B cell (primary cell): ENCODE data around the gene CDC42BPG. TPM values are rescaled to one million over a fixed set of nuclear protein-coding genes. Genes with fewer than 3 reads are reported as not detected.

ENCODE experiments used
- ATAC-seq: fragments of 200-7000 bp; cut with Tn5 transposase; one replicate; pipeline ENCODE4 v1.10.0; 2021; ENCODE audit warnings: low read depth, mild to moderate bottlenecking, moderate number of reproducible peaks, moderate library complexity
- CTCF ChIA-PET: fragments of 350-600 bp; sonication (Branson Sonifier 250); formaldehyde crosslinking; loops from one replicate; lab custom pipeline; 2021; ENCODE audit warnings: antibody characterized with exemption, inconsistent platforms; lab: Charles Lee
- POLR2A ChIA-PET: fragments of 350-600 bp; sonication (Branson Sonifier 250); formaldehyde crosslinking; loops from one replicate; lab custom pipeline; 2021; ENCODE audit warnings: antibody characterized with exemption; lab: Charles Lee
- DNase-seq: peaks from one replicate; pipeline ENCODE4 v3.0.0; 2013
- H2AFZ ChIP-seq: 2 replicates; pipeline ENCODE4 v1.6.1; 2012; ENCODE audit warnings: mild to moderate bottlenecking, low read depth, low read length; ENCODE audit not compliant: insufficient read depth, poor library complexity, severe bottlenecking
- H3K27ac ChIP-seq, 2 donors: 1 replicate in 1 of 2; 2 replicates in 1 of 2; pipeline ENCODE4 v1.5.1; 2012 to 2013; ENCODE audit warnings: low read length in 2 of 2, mild to moderate bottlenecking in 2 of 2, moderate library complexity in 1 of 2
- H3K27me3 ChIP-seq, 4 experiments: fragments of 200-600 bp in 1 of 4; sonication (generic) in 1 of 4; replicated peaks in 1 of 4; 1 replicate in 2 of 4; 2 replicates in 2 of 4; pipeline versions ENCODE4 v1.6.1 to v1.7.0; 2013 to 2016; ENCODE audit warnings: low read length in 3 of 4, mild to moderate bottlenecking in 2 of 4, mixed read lengths in 1 of 4, moderate library complexity in 1 of 4; ENCODE audit not compliant: insufficient read depth in 4 of 4, control insufficient read depth in 3 of 4; ENCODE audit errors: control extremely low read depth in 1 of 4
- H3K36me3 ChIP-seq, 2 experiments: replicated peaks in 1 of 2; 1 replicate in 1 of 2; 2 replicates in 1 of 2; pipeline versions ENCODE4 v1.6.1 to v1.7.1; 2013; ENCODE audit warnings: low read length in 1 of 2; ENCODE audit not compliant: insufficient read depth in 2 of 2, control insufficient read depth in 1 of 2; ENCODE audit errors: control extremely low read depth in 1 of 2, extremely low read depth in 1 of 2
- H3K4me1 ChIP-seq, 2 donors: fragments of 200-600 bp in 1 of 2; sonication (generic) in 1 of 2; 1 replicate in 1 of 2; 2 replicates in 1 of 2; pipeline versions ENCODE4 v1.5.1 to v1.6.1; 2013 to 2017; ENCODE audit warnings: low read length in 2 of 2; ENCODE audit not compliant: control insufficient read depth in 2 of 2, insufficient read depth in 2 of 2
- H3K4me2 ChIP-seq: replicated peaks from 2 replicates; pipeline ENCODE3; 2012; ENCODE audit warnings: mild to moderate bottlenecking, low read depth, low read length; ENCODE audit not compliant: poor library complexity, severe bottlenecking
- H3K4me3 ChIP-seq, 5 experiments: fragments of 200-600 bp in 1 of 5; sonication (generic) in 1 of 5; 1 replicate in 3 of 5; 2 replicates in 2 of 5; pipeline versions ENCODE4 v1.5.1 to v1.7.0; 2011 to 2016; ENCODE audit warnings: low read length in 4 of 5, mild to moderate bottlenecking in 4 of 5, low read depth in 2 of 5, control low read depth in 1 of 5, moderate library complexity in 1 of 5; ENCODE audit not compliant: insufficient read depth in 1 of 5; ENCODE audit errors: control extremely low read depth in 1 of 5, extremely low read depth in 1 of 5
- H3K79me2 ChIP-seq: fragments of 200-600 bp; sonication (generic); one replicate; pipeline ENCODE4 v1.6.0; 2016; ENCODE audit warnings: low read length; ENCODE audit not compliant: control insufficient read depth, insufficient read depth
- H3K9ac ChIP-seq: fragments of 200-600 bp; sonication (generic); 2 replicates; pipeline ENCODE4 v1.6.1; 2017; ENCODE audit warnings: mild to moderate bottlenecking, low read length, moderate library complexity
- H3K9me3 ChIP-seq, 3 donors: one replicate each; pipeline versions ENCODE4 v1.6.1 to v1.7.1; 2013; ENCODE audit warnings: low read length in 2 of 3; ENCODE audit not compliant: control insufficient read depth in 2 of 3, insufficient read depth in 1 of 3; ENCODE audit errors: control extremely low read depth in 1 of 3
- H4K20me1 ChIP-seq: 2 replicates; pipeline ENCODE4 v1.6.0; 2012; ENCODE audit warnings: mild to moderate bottlenecking, low read length; ENCODE audit not compliant: insufficient read depth, control insufficient read depth, poor library complexity, severe bottlenecking
- H3K27ac Mint-ChIP-seq: one replicate; pipeline ENCODE4 v1.8.0; 2021; ENCODE audit warnings: mixed read lengths
- H3K27me3 Mint-ChIP-seq: one replicate; pipeline ENCODE4 v1.8.0; 2021; ENCODE audit warnings: mixed read lengths
- H3K4me1 Mint-ChIP-seq: one replicate; pipeline ENCODE4 v1.8.0; 2021; ENCODE audit warnings: mixed read lengths
- H3K4me3 Mint-ChIP-seq: one replicate; pipeline ENCODE4 v1.8.0; 2021; ENCODE audit warnings: mixed read lengths
- H3K9me3 Mint-ChIP-seq: one replicate; pipeline ENCODE4 v1.8.0; 2022; ENCODE audit warnings: mixed read lengths; ENCODE audit not compliant: insufficient read depth
- CTCF ChIP-seq: fragments of 200-600 bp; IDR thresholded peaks from one replicate; pipeline ENCODE4 v1.8.0; 2022; ENCODE audit warnings: antibody characterized with exemption, mild to moderate bottlenecking
- EZH2 ChIP-seq: IDR thresholded peaks from 2 replicates; pipeline ENCODE4 v1.6.1; 2012; ENCODE audit warnings: borderline replicate concordance, low read depth, mild to moderate bottlenecking, moderate library complexity, low read length; ENCODE audit not compliant: insufficient read depth, poor library complexity, severe bottlenecking
- WGBS: methylation state at CpG from one replicate; pipeline ENCODE4 v1.1.5; 2013; ENCODE audit warnings: missing lambda C conversion rate; ENCODE audit not compliant: insufficient coverage; 5-methylcytosine and 5-hydroxymethylcytosine counted together
- intact Hi-C: fragments of 100-400 bp; cut with micrococcal nuclease; formaldehyde crosslinking; loops from one replicate; pipeline ENCODE4 v1.10.0; 2022
- polyA plus RNA-seq: library from polyadenylated mRNA; depleted of rRNA; stranded (reverse); fragments of >200 nt; gene quantifications from 2 replicates; pipeline ENCODE4 v1.2.3, GENCODE V29; 2012
- total RNA-seq, 2 donors: library from RNA; stranded (reverse); fragments of 120-200 nt in 1 of 2; gene quantifications; 1 replicate in 1 of 2; 2 replicates in 1 of 2; pipeline versions ENCODE4 v1.2.3 to v1.2.4, GENCODE V29; 2013 to 2022

Gene CDC42BPG
- total and polyA plus RNA-seq, 2 donors (not counting 1 experiment from before 2014, with no cell fraction given), result 3.7 to 8.7 TPM

GRCh38 chr11:64870893-64871466, 26.5 kb upstream of the CDC42BPG start:
- peaks cover 77% of the 10 kb centered on the region for H4K20me1 ChIP-seq
- peaks cover 0 to 75% of the 10 kb centered on the region in 2 experiments for H3K36me3 ChIP-seq
- H3K27ac ChIP-seq, result peak overlapping the region; percentile 18 to 37
- Mint-ChIP-seq H3K4me1 (peaks cover 89% of the 10 kb centered on the region), H3K4me3 (peak overlapping the region; percentile 79), H3K27ac (peak overlapping the region; percentile 88), H3K9me3 (no peaks in the 10 kb centered on the region), H3K27me3 (no peaks in the 10 kb centered on the region)
- TF ChIP-seq EZH2 (no peak), CTCF (no peak)
- peak overlapping the region; percentile 60 for H3K4me2 ChIP-seq
- ChIA-PET CTCF (interaction anchor here (16.2 to 30.2 kb wide), 3 partner anchors 15 to 21 kb away, joined by 343 to 1254 read pairs (median 1254); partner anchors contain the start of genes CDC42BPG and EHD1), POLR2A (interaction anchor here (10.5 kb wide), 1 partner anchor 21 kb away, joined by 150 read pairs; no protein-coding TSS in a partner anchor)
- H3K4me3 ChIP-seq, result peak overlapping the region in 2 of 5 experiments; percentile 4 to 5
- H3K79me2 ChIP-seq, result peaks cover 100% of the 10 kb centered on the region
- no peak for DNase-seq
- no peak overlapping the region for H2AFZ ChIP-seq
- intact Hi-C loops, result no loop called here
- H3K27me3 ChIP-seq, result no peaks in the 10 kb centered on the region
- ATAC-seq, result no peak
- H3K9me3 ChIP-seq, result peaks cover 0 to 5% (median 0%) of the 10 kb centered on the region in 3 donors
- peaks cover 85 to 96% of the 10 kb centered on the region in 2 donors for H3K4me1 ChIP-seq
- H3K9ac ChIP-seq, result peak overlapping the region; percentile 20
- 37% methylated on average over 18 of the region's 20 CpGs for WGBS
